HCT116 (cell line): Measurements from ENCODE around the gene HS6ST3. TPM values are rescaled to one million over a fixed set of nuclear protein-coding genes. Genes with fewer than 3 reads are reported as not detected.

Source experiments
- ATAC-seq: fragments of 200-7000 bp; cut with Tn5 transposase; 2 replicates; pipeline ENCODE4 v1.9.1; 2020; ENCODE audit warnings: mild to moderate bottlenecking, moderate library complexity
- BruUV-seq: library from RNA; stranded (reverse); fragments of 400-500 nt; replicated peaks from 2 replicates; lab custom pipeline; 2021; lab: Mats Ljungman, UMichigan
- CTCF ChIA-PET: fragments of 300-600 bp; sonication (Branson Sonifier 250); formaldehyde crosslinking; loops from one replicate; lab custom pipeline; 2021; ENCODE audit warnings: antibody characterized with exemption; lab: Charles Lee
- POLR2A ChIA-PET: fragments of 300-600, 350-600 bp; sonication (Branson Sonifier 250); formaldehyde crosslinking; loops from one replicate; lab custom pipeline; 2021; ENCODE audit warnings: antibody characterized with exemption; lab: Charles Lee
- RAD21 ChIA-PET, 2 experiments: fragments of 300-600 bp; sonication (Branson Sonifier 250); formaldehyde crosslinking; loops; one replicate each; lab custom pipeline; 2023; ENCODE audit warnings: low total read pairs in 2 of 2; ENCODE audit not compliant: uncharacterized antibody in 2 of 2, unreplicated experiment in 2 of 2, low non-redundant PET in 1 of 2; lab: Charles Lee
- DNase-seq: peaks from one replicate; pipeline ENCODE4 v3.0.0-alpha.2; 2010; ENCODE audit warnings: low read depth, low spot score
- H2AFZ ChIP-seq: fragments of 200-600 bp; shearing (Covaris generic), sonication (generic); 2 replicates; pipeline ENCODE4 v1.6.1; 2017; ENCODE audit warnings: low read depth, mixed run types, mixed read lengths, antibody characterized with exemption, low read length; ENCODE audit not compliant: poor library complexity, severe bottlenecking
- H3K27ac ChIP-seq: 2 replicates; pipeline ENCODE4 v1.5.1; 2012; ENCODE audit warnings: low read depth, low read length
- H3K27me3 ChIP-seq: fragments of 200-600 bp; sonication (generic); 2 replicates; pipeline ENCODE4 v1.6.1; 2016; ENCODE audit warnings: mixed run types, low read length, mixed read lengths; ENCODE audit not compliant: insufficient read depth
- H3K36me3 ChIP-seq, 2 experiments: fragments of 200-500 bp in 1 of 2; fragments of 200-600 bp in 1 of 2; sonication (Bioruptor generic) in 1 of 2; sonication (generic) in 1 of 2; 2 replicates each; pipeline versions ENCODE4 v1.5.1 to v1.6.1; 2014 to 2016; ENCODE audit warnings: low read length in 2 of 2, inconsistent platforms in 1 of 2, mixed read lengths in 1 of 2, mixed run types in 1 of 2; ENCODE audit not compliant: insufficient read depth in 2 of 2, control insufficient read depth in 1 of 2
- H3K4me1 ChIP-seq, 2 experiments: fragments of 200-600 bp in 1 of 2; sonication (generic) in 1 of 2; 2 replicates each; pipeline versions ENCODE4 v1.5.1 to v1.6.1; 2012 to 2017; ENCODE audit warnings: low read length in 2 of 2, inconsistent platforms in 1 of 2, mild to moderate bottlenecking in 1 of 2, mixed read lengths in 1 of 2, mixed run types in 1 of 2, moderate library complexity in 1 of 2; ENCODE audit not compliant: insufficient read depth in 2 of 2, control insufficient read depth in 1 of 2
- H3K4me2 ChIP-seq: fragments of 200-600 bp; sonication (generic); 2 replicates; pipeline ENCODE4 v1.6.1; 2017; ENCODE audit warnings: mixed run types, low read length, mixed read lengths
- H3K4me3 ChIP-seq, 2 experiments: fragments of 200-600 bp in 1 of 2; sonication (generic) in 1 of 2; replicated peaks in 1 of 2; 2 replicates each; pipeline ENCODE4 v1.5.1; 2011 to 2016; ENCODE audit warnings: low read length in 2 of 2, control low read depth in 1 of 2, low read depth in 1 of 2, mild to moderate bottlenecking in 1 of 2, mixed read lengths in 1 of 2, mixed run types in 1 of 2
- H3K79me2 ChIP-seq: fragments of 200-600 bp; sonication (generic); 2 replicates; pipeline ENCODE4 v1.6.1; 2017; ENCODE audit warnings: mild to moderate bottlenecking, mixed run types, low read length, moderate library complexity, mixed read lengths; ENCODE audit not compliant: insufficient read depth
- H3K9ac ChIP-seq: fragments of 200-600 bp; sonication (generic); 2 replicates; pipeline ENCODE4 v1.6.1; 2016; ENCODE audit warnings: low read length, mixed read lengths
- H3K9me2 ChIP-seq: fragments of 200-600 bp; sonication (generic), shearing (Covaris generic); 2 replicates; pipeline ENCODE4 v1.6.1; 2017; ENCODE audit warnings: mixed run types, mild to moderate bottlenecking, moderate library complexity; ENCODE audit not compliant: insufficient read depth
- H3K9me3 ChIP-seq, 2 experiments: fragments of 200-500 bp in 1 of 2; fragments of 200-600 bp in 1 of 2; sonication (Bioruptor generic) in 1 of 2; sonication (generic) in 1 of 2; 2 replicates each; pipeline ENCODE4 v1.6.1; 2014 to 2017; ENCODE audit warnings: low read length in 2 of 2, mixed read lengths in 2 of 2, inconsistent platforms in 1 of 2, low read depth in 1 of 2, mild to moderate bottlenecking in 1 of 2, mixed run types in 1 of 2, moderate library complexity in 1 of 2; ENCODE audit not compliant: control insufficient read depth in 1 of 2, insufficient read depth in 1 of 2
- H4K20me1 ChIP-seq: fragments of 200-600 bp; sonication (generic), shearing (Covaris generic); 2 replicates; pipeline ENCODE4 v1.6.1; 2017; ENCODE audit warnings: mixed run types, mild to moderate bottlenecking, moderate library complexity; ENCODE audit not compliant: insufficient read depth
- CEBPB ChIP-seq: IDR thresholded peaks from 2 replicates; pipeline ENCODE4 v1.6.1; 2012; ENCODE audit warnings: low read depth
- EGR1 ChIP-seq: IDR thresholded peaks from 2 replicates; pipeline ENCODE4 v1.6.1; 2012; ENCODE audit warnings: low read depth
- ELF1 ChIP-seq: IDR thresholded peaks from 2 replicates; pipeline ENCODE4 v1.6.1; 2012; ENCODE audit warnings: low read depth, borderline replicate concordance
- EZH2 ChIP-seq: fragments of 200-600 bp; sonication (generic); IDR thresholded peaks from 2 replicates; pipeline ENCODE4 v1.6.1; 2017; ENCODE audit warnings: antibody characterized with exemption, mixed run types
- EZH2phosphoT487 ChIP-seq: fragments of 200-600 bp; IDR thresholded peaks from 2 replicates; pipeline ENCODE4 v1.6.1; 2018; ENCODE audit warnings: antibody characterized with exemption, borderline replicate concordance
- FOSL1 ChIP-seq: IDR thresholded peaks from 2 replicates; pipeline ENCODE4 v1.6.1; 2012; ENCODE audit warnings: low read depth
- MAX ChIP-seq: IDR thresholded peaks from 2 replicates; pipeline ENCODE4 v1.6.1; 2012
- POLR2A ChIP-seq: IDR thresholded peaks from 2 replicates; pipeline ENCODE4 v1.7.0; 2011; ENCODE audit warnings: borderline replicate concordance; ENCODE audit not compliant: insufficient read depth, insufficient read length; ENCODE audit errors: extremely low read depth
- SIN3A ChIP-seq: IDR thresholded peaks from 2 replicates; pipeline ENCODE4 v1.6.1; 2012; ENCODE audit warnings: low read depth
- SP1 ChIP-seq: IDR thresholded peaks from 2 replicates; pipeline ENCODE4 v1.6.1; 2012; ENCODE audit warnings: low read depth
- SRF ChIP-seq: IDR thresholded peaks from 2 replicates; pipeline ENCODE4 v1.6.1; 2012; ENCODE audit warnings: low read depth
- TCF7L2 ChIP-seq: IDR thresholded peaks from 2 replicates; pipeline ENCODE4 v1.7.0; 2011; ENCODE audit warnings: borderline replicate concordance, inconsistent platforms; ENCODE audit not compliant: insufficient read depth, insufficient read length; ENCODE audit errors: extremely low read depth
- YY1 ChIP-seq: IDR thresholded peaks from 2 replicates; pipeline ENCODE4 v1.6.1; 2011; ENCODE audit warnings: low read length, low read depth, moderate library complexity, mild to moderate bottlenecking; ENCODE audit not compliant: insufficient replicate concordance; ENCODE audit errors: extremely low read depth
- ZFX ChIP-seq: fragments of 450-650 bp; IDR thresholded peaks from 2 replicates; pipeline ENCODE4 v1.6.1; 2017
- ZNF274 ChIP-seq: fragments of 200-500 bp; sonication (Bioruptor generic); IDR thresholded peaks from 2 replicates; pipeline ENCODE4 v1.6.1; 2014; ENCODE audit warnings: mild to moderate bottlenecking, low read depth, low read length, inconsistent platforms
- intact Hi-C: fragments of 100-400 bp; cut with micrococcal nuclease; formaldehyde crosslinking; loops from 2 replicates; pipeline ENCODE4 v1.10.0; 2022
- total RNA-seq: library from RNA; stranded (reverse); gene quantifications from one replicate; pipeline ENCODE4 v1.2.1, GENCODE V29; 2021; ENCODE audit not compliant: unreplicated experiment
- TF ChIP-seq, protein P1 (sequence below): IDR thresholded peaks from 2 replicates; pipeline ENCODE4 v1.6.1; 2011; ENCODE audit warnings: mild to moderate bottlenecking, low read length, moderate library complexity; ENCODE audit not compliant: insufficient replicate concordance; ENCODE audit errors: extremely low read depth
- TF ChIP-seq, protein P2 (sequence below), 3 experiments: fragments of 200-600 bp in 1 of 3; sonication (generic) in 1 of 3; IDR thresholded peaks in 2 of 3; conservative IDR thresholded peaks in 1 of 3; 2 replicates each; pipeline ENCODE4 v1.5.1; 2012 to 2017; ENCODE audit warnings: low read depth in 2 of 3, low read length in 2 of 3, antibody characterized with exemption in 1 of 3, borderline replicate concordance in 1 of 3, control low read depth in 1 of 3, mild to moderate bottlenecking in 1 of 3, mixed read lengths in 1 of 3, mixed run types in 1 of 3, moderate library complexity in 1 of 3; ENCODE audit not compliant: insufficient read depth in 1 of 3
- TF ChIP-seq, protein P3 (sequence below): IDR thresholded peaks from 2 replicates; pipeline ENCODE4 v1.6.1; 2012; ENCODE audit warnings: low read depth

The HS6ST3 gene
- total RNA-seq, 1 experiment from 2014 or later = 0.10 TPM

- no peak for TF ChIP-seq ZNF274
- TF ChIP-seq ZFX = no peak
Observed at GRCh38 chr13:96238241-96238640, 148.3 kb downstream of the HS6ST3 start (continued).

DNA sequence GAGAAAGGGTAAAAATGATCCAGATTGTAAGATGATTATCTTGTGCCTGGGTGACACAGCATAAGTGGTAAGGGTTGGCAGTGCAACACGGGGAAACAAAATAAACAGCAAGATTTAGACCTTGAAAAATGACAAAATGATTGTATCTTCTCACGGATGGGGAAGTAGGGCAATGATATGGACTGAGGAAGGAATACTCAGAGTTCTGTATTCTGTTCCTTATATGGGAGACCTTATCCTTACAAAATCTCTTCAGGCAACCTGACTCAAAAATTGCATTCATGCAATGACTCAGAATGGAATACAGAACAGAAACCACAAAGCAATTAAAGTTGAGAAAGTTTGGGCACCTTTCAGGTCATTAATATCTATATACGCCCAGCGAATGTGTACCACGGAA, 149.0 kb downstream of the HS6ST3 start:
- Histone ChIP-seq H3K9ac (no peak overlapping the region), H3K4me1 (no peaks in the 10 kb centered on the region), H3K4me3 (no peak overlapping the region), H3K27me3 (no peaks in the 10 kb centered on the region; the same call in 1 of the 2 replicates), H2AFZ (no peak overlapping the region), H3K79me2 (no peaks in the 10 kb centered on the region), H3K27ac (no peak overlapping the region), H4K20me1 (no peaks in the 10 kb centered on the region), H3K9me2 (no peaks in the 10 kb centered on the region), H3K9me3 (no peaks in the 10 kb centered on the region), H3K36me3 (no peaks in the 10 kb centered on the region), H3K4me2 (no peak overlapping the region)
- RAD21 ChIA-PET = no interaction called here
- CTCF ChIA-PET = interaction anchor here (1.6 kb wide), 1 partner anchor 10 kb away, joined by 7 read pairs; no protein-coding TSS in a partner anchor
- no peak for TF ChIP-seq SRF
- TF ChIP-seq TCF7L2 = no peak
- no peak for TF ChIP-seq ZNF274
- no peak for TF ChIP-seq EZH2
- no peak for TF ChIP-seq EGR1
- no peak for TF ChIP-seq ZFX
- TF ChIP-seq, protein P1, sequence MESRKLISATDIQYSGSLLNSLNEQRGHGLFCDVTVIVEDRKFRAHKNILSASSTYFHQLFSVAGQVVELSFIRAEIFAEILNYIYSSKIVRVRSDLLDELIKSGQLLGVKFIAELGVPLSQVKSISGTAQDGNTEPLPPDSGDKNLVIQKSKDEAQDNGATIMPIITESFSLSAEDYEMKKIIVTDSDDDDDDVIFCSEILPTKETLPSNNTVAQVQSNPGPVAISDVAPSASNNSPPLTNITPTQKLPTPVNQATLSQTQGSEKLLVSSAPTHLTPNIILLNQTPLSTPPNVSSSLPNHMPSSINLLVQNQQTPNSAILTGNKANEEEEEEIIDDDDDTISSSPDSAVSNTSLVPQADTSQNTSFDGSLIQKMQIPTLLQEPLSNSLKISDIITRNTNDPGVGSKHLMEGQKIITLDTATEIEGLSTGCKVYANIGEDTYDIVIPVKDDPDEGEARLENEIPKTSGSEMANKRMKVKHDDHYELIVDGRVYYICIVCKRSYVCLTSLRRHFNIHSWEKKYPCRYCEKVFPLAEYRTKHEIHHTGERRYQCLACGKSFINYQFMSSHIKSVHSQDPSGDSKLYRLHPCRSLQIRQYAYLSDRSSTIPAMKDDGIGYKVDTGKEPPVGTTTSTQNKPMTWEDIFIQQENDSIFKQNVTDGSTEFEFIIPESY = no peak
- no peak for TF ChIP-seq POLR2A
- TF ChIP-seq, protein P2, sequence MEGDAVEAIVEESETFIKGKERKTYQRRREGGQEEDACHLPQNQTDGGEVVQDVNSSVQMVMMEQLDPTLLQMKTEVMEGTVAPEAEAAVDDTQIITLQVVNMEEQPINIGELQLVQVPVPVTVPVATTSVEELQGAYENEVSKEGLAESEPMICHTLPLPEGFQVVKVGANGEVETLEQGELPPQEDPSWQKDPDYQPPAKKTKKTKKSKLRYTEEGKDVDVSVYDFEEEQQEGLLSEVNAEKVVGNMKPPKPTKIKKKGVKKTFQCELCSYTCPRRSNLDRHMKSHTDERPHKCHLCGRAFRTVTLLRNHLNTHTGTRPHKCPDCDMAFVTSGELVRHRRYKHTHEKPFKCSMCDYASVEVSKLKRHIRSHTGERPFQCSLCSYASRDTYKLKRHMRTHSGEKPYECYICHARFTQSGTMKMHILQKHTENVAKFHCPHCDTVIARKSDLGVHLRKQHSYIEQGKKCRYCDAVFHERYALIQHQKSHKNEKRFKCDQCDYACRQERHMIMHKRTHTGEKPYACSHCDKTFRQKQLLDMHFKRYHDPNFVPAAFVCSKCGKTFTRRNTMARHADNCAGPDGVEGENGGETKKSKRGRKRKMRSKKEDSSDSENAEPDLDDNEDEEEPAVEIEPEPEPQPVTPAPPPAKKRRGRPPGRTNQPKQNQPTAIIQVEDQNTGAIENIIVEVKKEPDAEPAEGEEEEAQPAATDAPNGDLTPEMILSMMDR (IDR thresholded peaks at IDR 0.05 in 2 of 3, conservative IDR thresholded peaks at IDR 0.05 in 1 of 3; ENCODE audit: borderline replicate concordance in 1 of 3, insufficient read depth in 1 of 3, low read depth in 2 of 3, low read length in 2 of 3) = no peak
- no peak for TF ChIP-seq SIN3A
- TF ChIP-seq, protein P3, sequence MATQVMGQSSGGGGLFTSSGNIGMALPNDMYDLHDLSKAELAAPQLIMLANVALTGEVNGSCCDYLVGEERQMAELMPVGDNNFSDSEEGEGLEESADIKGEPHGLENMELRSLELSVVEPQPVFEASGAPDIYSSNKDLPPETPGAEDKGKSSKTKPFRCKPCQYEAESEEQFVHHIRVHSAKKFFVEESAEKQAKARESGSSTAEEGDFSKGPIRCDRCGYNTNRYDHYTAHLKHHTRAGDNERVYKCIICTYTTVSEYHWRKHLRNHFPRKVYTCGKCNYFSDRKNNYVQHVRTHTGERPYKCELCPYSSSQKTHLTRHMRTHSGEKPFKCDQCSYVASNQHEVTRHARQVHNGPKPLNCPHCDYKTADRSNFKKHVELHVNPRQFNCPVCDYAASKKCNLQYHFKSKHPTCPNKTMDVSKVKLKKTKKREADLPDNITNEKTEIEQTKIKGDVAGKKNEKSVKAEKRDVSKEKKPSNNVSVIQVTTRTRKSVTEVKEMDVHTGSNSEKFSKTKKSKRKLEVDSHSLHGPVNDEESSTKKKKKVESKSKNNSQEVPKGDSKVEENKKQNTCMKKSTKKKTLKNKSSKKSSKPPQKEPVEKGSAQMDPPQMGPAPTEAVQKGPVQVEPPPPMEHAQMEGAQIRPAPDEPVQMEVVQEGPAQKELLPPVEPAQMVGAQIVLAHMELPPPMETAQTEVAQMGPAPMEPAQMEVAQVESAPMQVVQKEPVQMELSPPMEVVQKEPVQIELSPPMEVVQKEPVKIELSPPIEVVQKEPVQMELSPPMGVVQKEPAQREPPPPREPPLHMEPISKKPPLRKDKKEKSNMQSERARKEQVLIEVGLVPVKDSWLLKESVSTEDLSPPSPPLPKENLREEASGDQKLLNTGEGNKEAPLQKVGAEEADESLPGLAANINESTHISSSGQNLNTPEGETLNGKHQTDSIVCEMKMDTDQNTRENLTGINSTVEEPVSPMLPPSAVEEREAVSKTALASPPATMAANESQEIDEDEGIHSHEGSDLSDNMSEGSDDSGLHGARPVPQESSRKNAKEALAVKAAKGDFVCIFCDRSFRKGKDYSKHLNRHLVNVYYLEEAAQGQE = no peak
- TF ChIP-seq FOSL1 = no peak
- no peak for TF ChIP-seq ELF1
- no peak for TF ChIP-seq SP1
- no peak for TF ChIP-seq CEBPB
- no peak for TF ChIP-seq YY1
- TF ChIP-seq EZH2phosphoT487 = no peak
- TF ChIP-seq MAX = no peak
- POLR2A ChIA-PET = no interaction called here
- no peak for ATAC-seq
- no peak for DNase-seq
- intact Hi-C loops = no loop called here
- BruUV-seq = no TSS peak
